HG03354 (cell line): ENCODE measurements around the gene SCUBE2.

Experiments used
- ATAC-seq: cut with Tn5 transposase; IDR thresholded peaks from one replicate; pipeline ENCODE4 v1.9.1; 2021; ENCODE audit warnings: mild to moderate bottlenecking; ENCODE audit not compliant: unreplicated experiment, poor library complexity, severe bottlenecking

Gene SCUBE2

DNA sequence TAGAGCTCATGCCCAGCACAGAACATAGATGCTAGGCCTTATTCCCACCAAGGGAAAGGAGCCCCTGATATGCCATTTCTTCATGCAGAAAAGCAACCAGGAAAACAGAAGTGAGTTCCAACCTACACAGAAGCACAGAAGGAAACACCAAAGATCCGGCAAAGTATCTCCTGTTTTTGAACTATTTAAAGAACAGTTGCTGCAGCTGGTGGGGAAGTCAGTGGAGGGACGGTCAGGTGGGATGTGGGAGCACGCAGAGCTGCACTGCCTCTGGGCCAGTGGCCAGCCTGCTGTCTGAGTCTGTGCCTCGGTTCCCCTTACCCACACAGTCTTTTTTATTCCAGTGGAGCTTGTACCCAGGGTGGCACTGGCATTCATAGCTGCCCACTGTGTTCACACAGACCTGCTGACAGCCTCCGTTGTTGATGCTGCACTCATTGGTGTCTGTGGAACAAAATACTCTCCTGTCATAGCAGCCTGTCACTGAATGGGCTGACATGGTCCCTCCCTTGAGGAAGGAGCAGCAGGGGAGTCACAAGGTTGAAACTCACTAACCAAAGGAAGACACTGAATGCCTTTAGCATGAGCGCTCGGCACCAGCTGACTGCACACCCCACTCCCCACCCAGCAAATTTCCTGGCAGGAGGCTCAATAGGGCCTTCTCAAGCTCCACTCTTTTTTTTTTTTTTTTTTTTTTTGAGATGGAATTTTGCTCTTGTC, 37.9 kb downstream of the SCUBE2 start:
- no peak for ATAC-seq

DNA sequence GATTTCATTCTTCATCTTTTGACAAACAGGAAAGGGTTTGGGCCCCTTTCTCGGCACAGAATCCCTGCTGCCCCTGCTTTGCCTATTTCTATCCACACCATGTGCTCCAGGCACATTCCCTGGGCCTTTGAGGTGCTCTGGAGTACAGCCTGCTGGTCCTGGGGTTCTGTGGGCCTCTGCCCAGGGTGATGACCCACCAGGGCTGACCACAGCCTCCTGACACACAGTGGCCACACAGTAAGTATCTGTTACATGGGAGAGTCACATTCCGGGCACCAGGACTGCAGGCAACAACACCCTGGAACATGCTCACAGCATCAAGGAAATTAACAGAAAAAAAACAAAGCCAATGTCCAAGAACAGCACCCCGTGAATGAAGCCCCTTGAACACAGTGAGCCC, 39.1 kb downstream of the SCUBE2 start:
- ATAC-seq, result no peak

DNA sequence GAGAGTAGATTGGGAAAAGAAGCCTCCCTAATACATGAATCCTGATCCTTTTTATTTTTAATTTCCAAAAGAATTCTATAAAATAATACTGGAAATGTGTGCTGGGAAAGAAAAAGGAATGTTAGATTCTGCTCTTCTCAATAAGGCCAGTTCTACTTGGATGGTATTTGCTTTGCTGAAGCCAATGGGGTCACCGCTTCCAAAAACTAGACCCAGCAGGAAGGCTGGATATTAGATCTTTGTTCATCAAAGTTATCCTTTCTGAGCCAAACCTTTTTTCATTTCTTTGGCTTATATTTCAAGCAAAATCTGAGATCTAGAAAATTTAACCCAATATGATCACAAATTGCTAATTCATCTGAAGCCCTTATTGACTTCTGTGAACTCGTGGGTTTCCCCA, 41.4 kb downstream of the SCUBE2 start:
- ATAC-seq, result no peak

DNA sequence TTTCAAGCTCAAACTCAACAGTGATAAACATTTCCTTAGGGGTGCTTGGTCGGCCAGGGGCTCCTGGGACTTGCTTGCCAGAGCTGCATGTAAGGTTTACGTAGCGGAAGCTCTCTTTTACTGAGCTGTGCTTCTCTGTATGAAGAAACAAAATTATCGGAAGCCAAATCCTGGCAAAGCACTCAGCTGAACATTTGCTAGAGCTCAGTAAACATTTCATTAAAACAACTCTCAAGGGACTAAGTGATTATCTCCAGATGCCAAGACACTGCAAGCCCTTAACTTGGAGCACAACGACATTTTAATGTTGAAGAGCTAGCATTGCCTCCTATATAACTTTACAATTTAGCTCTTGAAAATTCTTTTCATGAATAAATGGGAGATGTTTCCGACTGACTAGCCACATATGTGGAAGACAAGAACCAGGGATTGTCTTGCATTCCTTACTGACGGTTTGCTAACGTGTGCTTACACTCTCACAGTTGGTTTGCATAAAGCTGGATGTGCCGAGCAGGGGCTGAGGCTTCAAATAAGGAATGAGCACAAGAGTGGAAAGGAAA, 43.4 kb downstream of the SCUBE2 start:
- ATAC-seq, result no peak

DNA sequence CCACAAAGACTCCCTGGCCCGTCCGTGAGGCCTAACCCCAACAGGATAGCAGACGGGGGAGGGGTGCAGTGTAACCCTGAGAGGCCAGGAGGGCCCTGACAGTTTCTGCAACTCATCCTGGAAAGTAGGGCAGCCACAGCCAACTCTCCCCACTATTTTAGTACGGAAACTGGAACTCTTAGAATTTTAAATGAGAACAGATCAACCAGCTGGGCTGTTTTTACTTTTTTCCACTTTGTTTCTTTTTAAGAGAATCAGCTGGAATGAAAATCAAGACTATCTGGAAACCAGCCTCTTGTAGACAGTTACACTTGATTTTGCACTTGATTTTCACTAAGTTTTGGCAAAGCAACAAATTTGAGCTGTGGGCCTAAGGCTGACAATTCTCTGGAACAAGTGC, 44.9 kb downstream of the SCUBE2 start:
- no peak for ATAC-seq

DNA sequence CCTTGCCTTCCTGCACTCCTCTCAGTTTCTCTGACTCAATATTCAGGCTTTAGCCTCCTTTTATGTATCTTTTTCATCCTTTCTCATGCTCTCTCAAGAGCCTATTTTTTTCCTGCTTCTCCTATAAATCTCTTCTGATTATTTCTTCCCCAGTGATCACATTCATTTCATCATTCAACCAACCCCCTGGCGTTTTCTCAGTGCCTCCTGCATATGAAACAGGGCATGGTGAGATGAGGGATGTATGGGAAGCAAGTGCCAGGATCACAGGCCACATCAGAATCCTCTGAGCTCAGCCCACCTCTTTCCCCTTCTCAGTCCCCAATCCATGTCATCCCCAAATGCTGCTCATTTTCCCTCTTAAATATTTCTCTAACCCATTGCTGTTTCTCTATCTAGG, 48.9 kb downstream of the SCUBE2 start:
- no peak for ATAC-seq

DNA sequence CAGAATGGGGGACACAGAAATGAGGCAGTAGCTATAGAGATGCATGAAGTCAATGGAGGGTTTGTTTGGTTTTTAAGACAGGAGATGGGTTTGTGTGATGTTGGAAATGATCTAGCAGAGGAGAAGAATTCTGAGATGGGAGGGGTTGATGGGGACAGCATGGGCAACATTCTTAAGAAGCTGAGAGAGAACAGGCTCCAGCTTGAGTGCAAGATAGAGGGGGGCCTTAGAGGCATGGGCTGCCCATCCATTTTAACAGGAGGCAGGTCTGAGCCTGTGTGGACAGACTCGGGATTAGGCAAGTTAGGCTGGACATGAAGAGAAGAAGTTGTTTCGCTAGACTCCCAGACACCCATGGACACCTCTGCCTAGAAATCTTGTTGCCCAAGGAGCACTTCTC, 49.7 kb downstream of the SCUBE2 start:
- ATAC-seq, result no peak

DNA sequence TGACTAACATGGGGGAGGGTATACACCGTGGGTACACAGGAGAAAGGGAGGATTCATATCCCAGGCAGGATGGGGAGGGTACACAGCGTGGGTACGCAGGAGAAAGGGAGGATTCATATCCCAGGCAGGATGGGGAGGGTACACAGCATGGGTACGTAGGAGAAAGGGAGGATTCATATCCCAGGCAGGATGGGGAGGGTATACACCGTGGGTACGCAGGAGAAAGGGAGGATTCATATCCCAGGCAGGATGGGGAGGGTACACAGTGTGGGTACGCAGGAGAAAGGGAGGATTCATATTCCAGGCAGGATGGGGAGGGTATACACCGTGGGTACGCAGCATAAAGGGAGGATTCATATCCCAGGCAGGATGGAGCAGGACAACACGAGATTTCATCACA, 51.0 kb downstream of the SCUBE2 start:
- no peak for ATAC-seq

DNA sequence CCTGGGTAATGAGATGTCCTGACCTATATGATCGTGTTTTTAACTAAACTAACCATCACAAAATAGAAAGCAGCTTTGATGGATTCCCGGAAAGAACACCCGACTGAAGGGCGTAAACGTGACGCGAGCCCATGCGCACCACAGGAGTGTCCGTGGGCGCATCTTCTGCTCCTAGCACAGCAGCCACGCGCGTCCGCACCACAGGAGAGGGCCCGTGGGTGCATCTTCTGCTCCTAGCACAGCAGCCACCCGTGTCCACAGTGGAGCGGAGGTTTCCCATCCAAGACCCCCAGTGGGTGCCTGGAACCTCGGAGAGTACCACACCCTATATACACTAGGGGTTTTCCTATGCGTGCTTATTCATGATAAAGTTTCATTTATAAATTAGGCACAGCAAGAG, 51.5 kb downstream of the SCUBE2 start:
- ATAC-seq, result no peak

DNA sequence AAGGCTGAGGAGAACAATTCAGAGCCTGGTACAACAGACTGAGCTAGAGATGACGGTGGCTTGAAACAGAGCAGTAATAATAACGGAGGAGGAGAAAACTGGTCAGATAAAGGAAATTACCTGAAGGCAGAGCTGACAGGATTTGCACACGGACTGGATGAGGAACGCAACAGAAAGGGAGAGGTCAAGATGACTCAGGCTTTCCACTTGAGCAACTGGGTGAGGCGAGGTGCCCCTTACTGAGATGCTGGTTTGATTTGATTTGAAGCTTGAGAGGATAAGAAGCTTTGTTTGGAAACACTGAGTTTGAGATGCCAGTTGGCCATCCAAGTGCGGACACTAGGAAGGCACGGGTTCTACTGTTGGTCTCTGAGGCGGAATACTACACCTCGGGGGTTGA, 52.2 kb downstream of the SCUBE2 start:
- ATAC-seq, result no peak

DNA sequence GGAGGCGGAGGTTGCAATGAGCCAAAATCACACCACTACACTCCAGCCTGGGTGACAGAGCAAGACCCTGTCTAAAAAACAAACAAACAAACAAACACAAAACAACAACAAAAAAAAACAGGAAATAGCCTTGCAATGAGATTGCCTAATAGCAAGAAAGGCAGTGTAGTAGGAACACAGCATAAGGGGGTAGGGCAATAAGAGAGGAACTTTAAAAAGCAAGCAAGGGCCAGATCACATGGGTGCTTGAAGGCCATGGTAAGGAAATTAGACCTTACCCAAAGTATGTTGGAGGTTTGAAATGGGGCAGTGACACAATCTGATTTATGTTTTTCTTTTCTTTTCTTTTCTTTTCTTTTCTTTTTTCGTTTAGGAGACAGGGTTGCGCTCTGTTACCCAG, 52.9 kb downstream of the SCUBE2 start:
- no peak for ATAC-seq

DNA sequence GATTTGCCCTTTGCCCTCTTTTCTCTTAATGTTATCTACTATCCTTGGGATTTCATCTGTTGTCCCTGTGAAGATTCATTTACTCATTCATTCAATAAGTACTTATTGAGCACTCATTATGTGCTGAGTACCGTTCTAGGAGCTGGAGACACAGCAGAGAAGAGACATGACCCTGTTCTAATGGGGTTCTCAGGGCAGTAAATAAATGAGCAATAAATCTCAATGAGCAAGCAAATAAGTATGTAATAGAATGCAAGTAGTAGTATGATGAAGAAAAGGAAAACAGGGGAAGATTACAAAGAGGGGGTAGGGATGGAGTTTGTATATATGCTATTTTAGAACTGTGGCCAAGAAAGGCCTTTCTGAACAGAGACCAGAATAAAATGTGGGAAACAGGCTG, 53.4 kb downstream of the SCUBE2 start:
- ATAC-seq, result no peak

DNA sequence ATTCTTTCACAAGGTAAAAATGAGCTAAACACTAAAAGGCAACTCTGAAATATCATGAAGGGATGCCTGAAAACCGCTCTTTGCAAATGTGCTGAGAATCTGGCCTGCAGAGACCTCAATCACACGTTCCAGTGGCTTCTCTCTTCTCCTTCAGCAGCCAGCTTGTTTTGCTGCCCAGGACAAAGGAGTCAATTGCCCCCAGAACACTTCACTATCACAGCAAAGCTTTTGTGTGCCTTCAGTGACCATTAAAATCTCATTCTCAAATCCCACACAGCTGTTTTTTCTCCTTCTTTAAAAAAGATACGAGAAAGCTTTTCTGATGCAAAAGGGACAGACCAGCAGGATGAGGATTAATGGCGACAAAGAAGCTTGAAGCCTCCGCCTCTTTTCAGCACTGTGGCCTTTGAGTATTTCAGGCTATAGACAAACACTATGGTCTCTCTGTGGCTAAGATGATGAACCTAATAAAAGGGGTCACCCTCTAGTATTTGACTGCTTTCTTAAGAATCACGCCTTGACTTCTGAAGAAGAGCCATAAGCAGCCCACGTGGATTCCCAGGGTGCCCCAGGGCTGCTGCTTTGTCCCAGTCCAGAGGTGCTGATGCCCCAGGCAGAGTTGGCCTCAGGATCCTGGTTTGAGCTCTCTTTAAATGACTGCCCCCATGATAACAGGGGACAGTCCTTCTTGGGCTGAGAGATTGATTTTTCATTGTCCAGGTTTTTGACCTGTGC, 54.2 kb downstream of the SCUBE2 start:
- no peak for ATAC-seq

DNA sequence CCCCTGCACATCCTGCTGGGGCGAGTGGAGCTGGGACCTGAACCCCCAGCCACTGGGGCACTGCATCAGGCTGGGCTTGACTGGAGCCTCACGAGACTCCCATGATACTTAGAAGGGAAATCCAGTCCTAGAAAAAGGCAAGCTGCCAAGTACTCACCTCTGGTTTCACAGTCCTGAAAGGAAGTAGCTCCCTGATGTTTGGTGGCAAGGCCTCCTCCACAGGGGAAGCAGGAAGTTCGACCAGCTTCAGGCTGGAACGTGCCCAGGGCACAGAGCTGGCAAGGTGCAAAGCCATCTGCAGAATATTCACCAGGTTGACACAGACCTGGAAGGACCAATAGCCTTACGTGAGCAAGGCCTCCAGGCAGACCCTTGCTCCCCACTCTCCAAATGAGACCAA, 60.8 kb downstream of the SCUBE2 start:
- no peak for ATAC-seq

DNA sequence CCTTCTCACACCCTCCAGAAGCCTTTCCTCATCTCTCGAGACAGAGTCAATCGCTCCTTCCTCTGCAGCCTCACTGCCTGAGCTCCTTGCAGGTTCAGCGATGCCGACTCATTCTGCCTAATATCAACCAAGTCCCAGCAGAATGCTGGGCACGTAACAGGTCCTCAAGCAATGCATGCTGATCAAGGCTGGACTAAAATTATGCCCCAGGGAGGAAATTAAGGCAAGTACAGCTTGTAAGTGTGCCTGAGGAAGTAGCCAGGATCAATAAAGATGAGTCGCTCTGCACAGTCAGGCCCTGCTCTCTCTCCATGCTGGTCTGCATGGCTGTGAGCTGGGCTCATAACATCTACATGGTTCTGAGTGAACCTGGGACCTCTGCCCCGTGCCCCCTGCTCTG, 62.0 kb downstream of the SCUBE2 start:
- no peak for ATAC-seq

DNA sequence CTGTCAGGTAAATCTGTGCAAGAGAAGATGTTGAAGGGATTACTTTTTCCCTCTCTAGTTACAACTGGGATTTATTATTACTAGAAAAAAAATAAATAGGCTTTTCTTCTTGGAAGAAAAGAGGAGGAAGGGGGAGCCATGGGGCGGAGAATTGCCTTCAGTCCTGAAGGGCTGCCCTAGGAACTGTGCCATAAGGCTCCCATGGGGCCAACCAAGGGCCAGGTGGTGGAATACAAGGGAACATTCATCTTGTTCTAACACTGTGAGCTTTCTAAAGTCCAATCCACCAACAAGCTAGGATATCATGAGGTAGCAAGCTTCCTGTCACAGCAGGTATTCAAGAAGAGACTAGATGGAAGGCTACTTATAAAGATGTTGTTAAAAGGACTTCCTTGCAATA, 62.8 kb downstream of the SCUBE2 start:
- ATAC-seq, result no peak

DNA sequence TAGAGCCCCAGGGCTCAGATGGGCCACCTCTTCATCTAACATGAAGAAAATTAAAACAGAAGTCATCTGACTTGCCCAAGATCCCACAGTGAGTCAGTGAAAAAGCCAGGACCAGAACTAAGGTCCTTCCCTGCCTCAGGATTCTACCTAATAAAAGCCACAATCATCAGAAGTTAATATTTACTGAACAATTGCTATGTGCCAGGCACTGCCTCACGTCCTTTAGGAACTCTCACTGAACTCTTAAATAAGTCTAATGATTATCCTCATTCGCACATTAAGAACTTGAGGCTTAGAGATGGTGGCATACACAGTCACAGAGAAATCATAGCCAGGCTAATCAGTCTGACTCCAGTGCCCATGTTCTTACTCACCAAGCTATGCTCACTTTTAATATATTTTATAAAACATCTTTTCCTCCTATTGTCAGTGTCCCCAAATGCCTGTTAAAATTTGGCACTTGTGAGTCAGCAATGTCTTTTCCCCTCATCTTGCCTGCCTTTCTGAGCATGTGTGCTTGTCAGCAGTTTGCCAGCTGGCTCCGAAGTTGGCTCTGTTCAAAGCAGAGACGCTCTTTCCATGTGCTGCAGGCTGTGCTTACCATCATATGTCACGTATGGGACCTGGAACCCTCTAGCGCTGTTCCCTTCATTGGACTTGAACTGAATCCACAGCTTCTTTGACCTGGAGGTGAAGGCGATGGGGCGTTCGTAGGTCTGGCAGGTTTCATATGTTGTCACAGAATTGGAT, 66.1 kb downstream of the SCUBE2 start:
- no peak for ATAC-seq

DNA sequence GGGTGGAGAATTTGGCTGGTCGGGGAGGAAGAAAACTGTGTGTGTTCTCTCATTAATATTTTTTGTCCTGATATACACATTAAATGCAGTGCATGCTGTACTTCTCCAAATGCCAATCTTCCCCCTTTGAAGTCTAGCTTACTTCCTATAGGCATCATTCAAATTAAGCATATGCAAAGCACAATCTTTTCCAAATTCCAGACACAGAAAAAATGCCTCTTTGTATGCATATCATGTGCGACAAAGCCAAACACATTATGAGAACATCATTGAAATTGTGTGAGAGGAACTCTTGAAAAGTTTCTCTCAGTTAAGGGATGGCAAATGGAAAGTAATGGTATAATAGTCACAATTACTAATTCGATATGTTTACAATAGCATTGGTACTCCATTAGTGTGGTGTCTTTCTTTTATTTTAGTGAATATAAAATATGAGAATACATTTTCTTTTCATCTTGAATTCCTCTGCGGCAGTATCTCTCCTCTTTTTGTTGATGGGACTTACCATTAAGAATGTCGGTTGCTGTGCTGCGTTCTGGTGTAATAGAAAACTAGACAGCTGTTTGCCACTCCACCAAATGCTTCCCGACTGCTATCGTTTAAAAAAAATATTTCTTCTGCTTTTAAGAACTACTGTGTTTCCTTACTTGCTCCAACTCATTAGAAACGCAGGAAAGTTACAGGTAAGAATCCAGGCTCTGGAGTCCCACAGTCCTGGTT, 68.3 kb downstream of the SCUBE2 start:
- ATAC-seq, result no peak

DNA sequence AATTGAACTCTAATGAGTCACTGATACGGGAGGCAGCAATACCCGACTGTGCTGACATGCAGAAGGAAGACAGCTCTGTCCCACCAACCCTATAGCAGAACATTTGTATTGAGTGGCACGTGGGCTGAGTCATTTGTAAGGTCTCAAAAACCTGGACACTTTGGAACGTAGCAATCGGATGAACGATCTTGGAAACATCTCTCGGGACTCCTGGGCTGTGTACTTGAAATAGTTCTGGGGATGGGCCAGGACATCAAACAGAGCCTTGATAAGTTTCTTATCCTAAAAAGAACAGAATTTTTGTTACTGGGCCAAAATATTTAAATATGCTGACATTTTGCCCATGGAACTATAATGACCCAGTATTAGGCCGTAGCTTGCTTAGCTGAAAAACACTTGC, 70.5 kb downstream of the SCUBE2 start:
- ATAC-seq, result no peak

DNA sequence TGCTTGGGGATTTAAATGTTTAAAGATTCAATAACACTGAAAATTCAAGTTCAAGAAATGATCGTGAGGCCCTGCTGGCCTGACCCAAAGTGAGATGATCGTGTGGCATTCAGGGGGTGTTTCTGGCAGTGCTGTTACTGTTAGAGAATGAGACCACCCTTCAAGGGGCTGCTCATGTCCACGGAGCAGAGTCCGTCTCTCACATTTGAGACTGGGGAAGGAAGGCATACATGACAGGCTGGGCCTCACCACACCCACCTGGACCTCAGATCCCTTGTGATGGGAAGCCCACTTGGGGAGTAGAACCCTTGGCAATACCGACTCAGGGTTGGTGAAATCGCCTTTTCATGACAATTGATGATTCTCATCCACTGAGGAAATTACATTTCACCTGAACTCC, 71.5 kb downstream of the SCUBE2 start:
- no peak for ATAC-seq
